Ishikawa (cell line): ENCODE results near the gene CACNB2.

Experiments used
- CEBPB ChIP-seq: IDR thresholded peaks from 2 replicates; pipeline ENCODE4 v1.6.1; 2012
- CREB1 ChIP-seq: IDR thresholded peaks from 2 replicates; pipeline ENCODE4 v1.6.1; 2012; ENCODE audit warnings: low read depth
- EP300 ChIP-seq: IDR thresholded peaks from 2 replicates; pipeline ENCODE4 v1.6.1; 2012; ENCODE audit warnings: borderline replicate concordance
- FOXM1 ChIP-seq: IDR thresholded peaks from 2 replicates; pipeline ENCODE4 v1.6.1; 2012; ENCODE audit warnings: low read depth, borderline replicate concordance
- RAD21 ChIP-seq: IDR thresholded peaks from 2 replicates; pipeline ENCODE4 v1.6.1; 2012; ENCODE audit warnings: low read depth
- TAF1 ChIP-seq: IDR thresholded peaks from 2 replicates; pipeline ENCODE4 v1.6.1; 2012; ENCODE audit warnings: low read depth, mild to moderate bottlenecking
- TEAD4 ChIP-seq: IDR thresholded peaks from 2 replicates; pipeline ENCODE4 v1.6.1; 2012
- YY1 ChIP-seq: IDR thresholded peaks from 2 replicates; pipeline ENCODE4 v1.6.1; 2012; ENCODE audit warnings: low read depth
- TF ChIP-seq, protein P1 (sequence below): IDR thresholded peaks from 2 replicates; pipeline ENCODE4 v1.6.1; 2012; ENCODE audit warnings: low read depth, mild to moderate bottlenecking
- TF ChIP-seq, protein P2 (sequence below): IDR thresholded peaks from 2 replicates; pipeline ENCODE4 v1.6.1; 2012

DNA sequence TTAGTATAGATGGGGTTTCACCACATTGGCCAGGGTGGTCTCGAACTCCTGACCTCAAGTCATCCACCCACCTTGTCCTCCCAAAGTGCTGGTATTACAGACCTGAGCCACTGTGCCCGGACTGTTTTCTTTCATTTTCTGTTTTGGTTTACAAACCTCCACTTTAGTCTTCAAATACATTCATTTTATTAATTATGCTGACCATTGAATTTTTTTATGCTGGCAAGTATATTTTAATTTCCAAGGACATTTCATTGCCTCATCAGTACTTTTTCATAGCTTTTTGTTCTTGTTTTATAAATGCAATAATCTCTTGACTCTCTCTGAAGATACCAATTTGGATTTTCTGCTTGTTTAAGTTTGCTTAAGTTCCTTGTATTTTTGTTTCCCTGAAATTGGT lies 170.5 kb downstream of the CACNB2 start:
- TF ChIP-seq TAF1 (no peak), EP300 (no peak), RAD21 (no peak), CREB1 (no peak), CEBPB (no peak), TEAD4 (no peak), YY1 (no peak), FOXM1 (no peak)
- TF ChIP-seq, protein P1, sequence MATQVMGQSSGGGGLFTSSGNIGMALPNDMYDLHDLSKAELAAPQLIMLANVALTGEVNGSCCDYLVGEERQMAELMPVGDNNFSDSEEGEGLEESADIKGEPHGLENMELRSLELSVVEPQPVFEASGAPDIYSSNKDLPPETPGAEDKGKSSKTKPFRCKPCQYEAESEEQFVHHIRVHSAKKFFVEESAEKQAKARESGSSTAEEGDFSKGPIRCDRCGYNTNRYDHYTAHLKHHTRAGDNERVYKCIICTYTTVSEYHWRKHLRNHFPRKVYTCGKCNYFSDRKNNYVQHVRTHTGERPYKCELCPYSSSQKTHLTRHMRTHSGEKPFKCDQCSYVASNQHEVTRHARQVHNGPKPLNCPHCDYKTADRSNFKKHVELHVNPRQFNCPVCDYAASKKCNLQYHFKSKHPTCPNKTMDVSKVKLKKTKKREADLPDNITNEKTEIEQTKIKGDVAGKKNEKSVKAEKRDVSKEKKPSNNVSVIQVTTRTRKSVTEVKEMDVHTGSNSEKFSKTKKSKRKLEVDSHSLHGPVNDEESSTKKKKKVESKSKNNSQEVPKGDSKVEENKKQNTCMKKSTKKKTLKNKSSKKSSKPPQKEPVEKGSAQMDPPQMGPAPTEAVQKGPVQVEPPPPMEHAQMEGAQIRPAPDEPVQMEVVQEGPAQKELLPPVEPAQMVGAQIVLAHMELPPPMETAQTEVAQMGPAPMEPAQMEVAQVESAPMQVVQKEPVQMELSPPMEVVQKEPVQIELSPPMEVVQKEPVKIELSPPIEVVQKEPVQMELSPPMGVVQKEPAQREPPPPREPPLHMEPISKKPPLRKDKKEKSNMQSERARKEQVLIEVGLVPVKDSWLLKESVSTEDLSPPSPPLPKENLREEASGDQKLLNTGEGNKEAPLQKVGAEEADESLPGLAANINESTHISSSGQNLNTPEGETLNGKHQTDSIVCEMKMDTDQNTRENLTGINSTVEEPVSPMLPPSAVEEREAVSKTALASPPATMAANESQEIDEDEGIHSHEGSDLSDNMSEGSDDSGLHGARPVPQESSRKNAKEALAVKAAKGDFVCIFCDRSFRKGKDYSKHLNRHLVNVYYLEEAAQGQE, result no peak
- TF ChIP-seq, protein P2, sequence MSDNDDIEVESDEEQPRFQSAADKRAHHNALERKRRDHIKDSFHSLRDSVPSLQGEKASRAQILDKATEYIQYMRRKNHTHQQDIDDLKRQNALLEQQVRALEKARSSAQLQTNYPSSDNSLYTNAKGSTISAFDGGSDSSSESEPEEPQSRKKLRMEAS, result no peak
